ENCODE data around the gene TAF15.

Gene TAF15

DNA sequence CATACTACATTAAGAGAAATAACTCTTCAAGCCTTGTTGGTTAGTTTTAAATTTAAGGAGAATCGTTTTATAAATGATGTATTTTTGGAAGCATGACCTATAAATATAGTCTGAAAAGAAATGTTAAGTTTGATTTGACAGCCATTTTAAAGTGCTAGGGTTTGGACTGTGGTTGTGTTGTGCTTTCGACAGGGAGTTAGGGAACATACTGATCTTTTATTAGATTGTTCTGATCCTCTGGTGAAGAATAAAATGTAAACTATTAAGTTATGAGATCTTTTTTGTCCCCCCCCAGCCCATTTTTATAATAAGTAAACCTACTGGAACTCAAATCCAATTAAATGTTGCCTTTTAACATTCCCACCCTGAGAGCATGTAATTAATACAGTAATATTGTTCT lies 12.0 kb downstream of the TAF15 start:
- H3K9me3 ChIP-seq (ENCODE audit: insufficient read depth, low read depth, low read length): no peaks in the 10 kb centered on the region
- no peaks in the 10 kb centered on the region for H3K27me3 ChIP-seq (ENCODE audit: insufficient read depth, low read length)
- no peak overlapping the region for H3K4me3 ChIP-seq (ENCODE audit: low read length)
- no peak overlapping the region for H3K9ac ChIP-seq (ENCODE audit: low read depth, low read length)
- no peaks in the 10 kb centered on the region for H3K4me1 ChIP-seq (ENCODE audit: insufficient read depth, low read length)
- no peak overlapping the region for H3K27ac ChIP-seq (ENCODE audit: low read depth, low read length)
- WGBS: 95% methylated on average over 2 of the region's 2 CpGs
- H3K36me3 ChIP-seq (ENCODE audit: insufficient read depth, low read length): peaks cover 98% of the 10 kb centered on the region

DNA sequence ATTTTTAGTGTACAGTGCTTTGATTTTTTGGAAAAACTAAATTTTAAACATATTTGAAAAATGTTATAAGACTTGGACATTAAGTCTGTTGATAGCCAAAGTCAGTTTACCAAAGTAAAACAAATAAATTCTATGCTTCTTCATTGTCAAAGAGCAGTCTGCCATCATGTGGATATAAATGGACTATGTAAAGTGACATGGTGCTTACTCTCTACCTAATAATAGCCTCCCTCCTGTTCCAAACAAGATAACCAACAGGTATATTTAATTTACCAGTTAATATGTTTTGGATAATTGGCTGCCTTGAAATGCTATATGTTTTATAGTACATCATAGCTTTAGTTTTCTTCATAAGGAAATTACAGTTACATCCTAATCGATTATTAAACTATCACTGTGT lies 15.9 kb downstream of the TAF15 start:
- no peak overlapping the region for H3K4me3 ChIP-seq (ENCODE audit: low read length)
- no peaks in the 10 kb centered on the region for H3K4me1 ChIP-seq (ENCODE audit: insufficient read depth, low read length)
- no peak overlapping the region for H3K27ac ChIP-seq (ENCODE audit: low read depth, low read length)
- no peaks in the 10 kb centered on the region for H3K27me3 ChIP-seq (ENCODE audit: insufficient read depth, low read length)
- H3K36me3 ChIP-seq (ENCODE audit: insufficient read depth, low read length): peaks cover 95% of the 10 kb centered on the region
- no CpG with 5 or more reads among the region's 1 CpG for WGBS
- no peak overlapping the region for H3K9ac ChIP-seq (ENCODE audit: low read depth, low read length)
- H3K9me3 ChIP-seq (ENCODE audit: insufficient read depth, low read depth, low read length): no peaks in the 10 kb centered on the region

- no peak overlapping the region for H3K4me3 ChIP-seq (ENCODE audit: low read length)
- peaks cover 99% of the 10 kb centered on the region for H3K36me3 ChIP-seq (ENCODE audit: insufficient read depth, low read length)
- H3K27ac ChIP-seq (ENCODE audit: low read depth, low read length): no peak overlapping the region
- H3K9me3 ChIP-seq (ENCODE audit: insufficient read depth, low read depth, low read length): no peaks in the 10 kb centered on the region
- H3K9ac ChIP-seq (ENCODE audit: low read depth, low read length): no peak overlapping the region
- no peaks in the 10 kb centered on the region for H3K27me3 ChIP-seq (ENCODE audit: insufficient read depth, low read length)
- H3K4me1 ChIP-seq (ENCODE audit: insufficient read depth, low read length): no peaks in the 10 kb centered on the region
- WGBS: 100% methylated on average over 3 of the region's 3 CpGs
Observed at GRCh38 chr17:35841101-35841500, 31.8 kb downstream of the TAF15 start.

DNA sequence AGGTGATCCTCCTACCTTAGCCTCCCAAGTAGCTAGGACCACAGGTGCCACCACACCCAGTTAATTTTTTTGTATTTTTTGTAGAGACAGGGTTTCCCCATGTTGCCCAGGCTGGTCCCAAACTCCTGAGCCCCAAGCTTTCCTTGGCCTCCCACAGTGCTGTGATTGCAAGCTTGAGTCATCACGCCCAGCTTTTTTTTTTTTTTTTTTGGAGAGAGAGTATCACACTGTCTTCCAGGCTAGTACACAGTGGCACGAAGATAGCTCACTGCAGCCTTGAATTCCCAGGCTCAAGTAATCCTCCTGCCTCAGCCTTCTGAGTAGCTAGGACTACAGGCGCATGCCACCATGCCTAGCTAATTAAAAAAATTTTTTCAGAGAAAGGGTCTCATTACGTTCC lies 32.2 kb downstream of the TAF15 start:
- H3K4me1 ChIP-seq (ENCODE audit: insufficient read depth, low read length): no peaks in the 10 kb centered on the region
- no peaks in the 10 kb centered on the region for H3K9me3 ChIP-seq (ENCODE audit: insufficient read depth, low read depth, low read length)
- H3K9ac ChIP-seq (ENCODE audit: low read depth, low read length): no peak overlapping the region
- H3K4me3 ChIP-seq (ENCODE audit: low read length): no peak overlapping the region
- no peaks in the 10 kb centered on the region for H3K27me3 ChIP-seq (ENCODE audit: insufficient read depth, low read length)
- H3K27ac ChIP-seq (ENCODE audit: low read depth, low read length): no peak overlapping the region
- peaks cover 99% of the 10 kb centered on the region for H3K36me3 ChIP-seq (ENCODE audit: insufficient read depth, low read length)
- WGBS: 94% methylated on average over 4 of the region's 4 CpGs

- H3K36me3 ChIP-seq (ENCODE audit: insufficient read depth, low read length): peaks cover 99% of the 10 kb centered on the region
- no peaks in the 10 kb centered on the region for H3K9me3 ChIP-seq (ENCODE audit: insufficient read depth, low read depth, low read length)
- no peaks in the 10 kb centered on the region for H3K27me3 ChIP-seq (ENCODE audit: insufficient read depth, low read length)
- H3K4me1 ChIP-seq (ENCODE audit: insufficient read depth, low read length): no peaks in the 10 kb centered on the region
- H3K9ac ChIP-seq (ENCODE audit: low read depth, low read length): no peak overlapping the region
- no peak overlapping the region for H3K4me3 ChIP-seq (ENCODE audit: low read length)
- H3K27ac ChIP-seq (ENCODE audit: low read depth, low read length): no peak overlapping the region
- 98% methylated on average over 5 of the region's 5 CpGs for WGBS
Observed at GRCh38 chr17:35842239-35842638, 33.0 kb downstream of the TAF15 start.

DNA sequence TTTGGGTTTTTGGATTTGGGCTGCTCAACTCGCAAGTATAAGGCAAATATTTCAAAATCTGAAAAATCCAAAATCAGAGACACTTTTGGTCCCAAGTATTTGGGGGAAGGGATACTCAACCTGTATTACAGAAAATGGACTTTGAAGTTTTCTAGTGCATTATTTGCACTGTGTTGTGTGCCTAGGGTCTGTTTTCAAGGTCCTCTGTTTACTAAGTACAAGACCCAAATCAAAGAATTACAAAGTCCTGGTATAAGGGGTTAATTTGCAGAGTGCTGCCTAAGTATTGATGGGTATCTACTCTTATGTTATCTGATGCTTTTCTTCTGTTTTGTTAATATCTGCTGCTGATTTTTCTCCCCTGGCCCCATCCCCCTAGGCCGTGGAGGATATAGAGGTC lies 34.4 kb downstream of the TAF15 start:
- Histone ChIP-seq H3K9ac (ENCODE audit: low read depth, low read length) (no peak overlapping the region), H3K36me3 (ENCODE audit: insufficient read depth, low read length) (peaks cover 98% of the 10 kb centered on the region)
- 92% methylated on average over 2 of the region's 2 CpGs for WGBS

DNA sequence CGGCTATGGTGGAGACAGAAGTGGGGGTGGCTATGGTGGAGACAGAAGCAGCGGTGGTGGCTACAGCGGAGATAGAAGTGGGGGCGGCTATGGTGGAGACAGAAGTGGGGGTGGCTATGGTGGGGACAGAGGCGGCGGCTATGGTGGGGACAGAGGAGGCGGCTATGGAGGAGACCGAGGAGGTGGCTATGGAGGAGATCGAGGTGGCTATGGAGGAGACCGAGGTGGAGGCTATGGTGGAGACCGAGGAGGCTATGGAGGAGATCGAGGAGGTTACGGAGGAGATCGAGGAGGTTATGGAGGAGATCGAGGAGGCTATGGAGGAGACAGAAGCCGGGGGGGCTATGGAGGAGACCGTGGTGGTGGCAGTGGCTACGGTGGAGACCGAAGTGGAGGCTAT lies 35.3 kb downstream of the TAF15 start:
- Histone ChIP-seq H3K27ac (ENCODE audit: low read depth, low read length) (no peak overlapping the region), H3K36me3 (ENCODE audit: insufficient read depth, low read length) (peaks cover 91% of the 10 kb centered on the region), H3K9me3 (ENCODE audit: insufficient read depth, low read depth, low read length) (no peaks in the 10 kb centered on the region), H3K4me3 (ENCODE audit: low read length) (no peak overlapping the region), H3K27me3 (ENCODE audit: insufficient read depth, low read length) (no peaks in the 10 kb centered on the region), H3K4me1 (ENCODE audit: insufficient read depth, low read length) (no peaks in the 10 kb centered on the region), H3K9ac (ENCODE audit: low read depth, low read length) (no peak overlapping the region)
- 95% methylated on average over 19 of the region's 19 CpGs for WGBS

More for the DNA sequence above, 34.4 kb downstream of the TAF15 start:
- Histone ChIP-seq H3K4me3 (ENCODE audit: low read length) (no peak overlapping the region), H3K27me3 (ENCODE audit: insufficient read depth, low read length) (no peaks in the 10 kb centered on the region), H3K9me3 (ENCODE audit: insufficient read depth, low read depth, low read length) (no peaks in the 10 kb centered on the region), H3K27ac (ENCODE audit: low read depth, low read length) (no peak overlapping the region), H3K4me1 (ENCODE audit: insufficient read depth, low read length) (no peaks in the 10 kb centered on the region)

GRCh38 chr17:35846055-35846809 lies 36.9 kb downstream of the TAF15 start:
- Histone ChIP-seq H3K9me3 (ENCODE audit: insufficient read depth, low read depth, low read length) (no peaks in the 10 kb centered on the region), H3K27ac (ENCODE audit: low read depth, low read length) (no peak overlapping the region), H3K9ac (ENCODE audit: low read depth, low read length) (no peak overlapping the region), H3K36me3 (ENCODE audit: insufficient read depth, low read length) (peaks cover 83% of the 10 kb centered on the region), H3K4me3 (ENCODE audit: low read length) (no peak overlapping the region), H3K27me3 (ENCODE audit: insufficient read depth, low read length) (no peaks in the 10 kb centered on the region), H3K4me1 (ENCODE audit: insufficient read depth, low read length) (no peaks in the 10 kb centered on the region)
- WGBS: 100% methylated on average over 2 of the region's 3 CpGs

DNA sequence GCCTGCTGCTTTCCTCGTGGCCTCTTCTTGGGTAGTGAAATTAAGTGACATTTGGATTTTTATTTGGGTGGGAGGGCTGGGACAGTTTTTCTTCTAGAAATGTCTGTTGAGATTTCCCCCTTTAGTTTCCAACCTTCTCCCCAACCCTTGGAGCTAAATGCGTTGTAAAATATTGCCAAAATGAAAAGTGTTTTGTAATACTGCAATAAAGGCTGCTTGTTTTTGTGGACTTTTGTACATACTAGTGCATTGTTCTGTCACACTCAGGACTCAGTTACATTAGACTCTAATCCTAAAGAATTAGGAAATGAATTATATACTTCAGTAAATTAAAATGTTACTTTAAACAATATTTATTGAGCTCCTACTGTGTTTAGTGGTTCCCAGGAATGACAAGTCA lies 37.7 kb downstream of the TAF15 start:
- no peak overlapping the region for H3K27ac ChIP-seq (ENCODE audit: low read depth, low read length)
- peaks cover 75% of the 10 kb centered on the region for H3K36me3 ChIP-seq (ENCODE audit: insufficient read depth, low read length)
- no peak overlapping the region for H3K4me3 ChIP-seq (ENCODE audit: low read length)
- H3K9me3 ChIP-seq (ENCODE audit: insufficient read depth, low read depth, low read length): no peaks in the 10 kb centered on the region
- no peak overlapping the region for H3K9ac ChIP-seq (ENCODE audit: low read depth, low read length)
- H3K27me3 ChIP-seq (ENCODE audit: insufficient read depth, low read length): no peaks in the 10 kb centered on the region
- 100% methylated on average over 1 of the region's 2 CpGs for WGBS
- no peaks in the 10 kb centered on the region for H3K4me1 ChIP-seq (ENCODE audit: insufficient read depth, low read length)

GRCh38 chr17:35847633-35848373 lies 38.5 kb downstream of the TAF15 start:
- Histone ChIP-seq H3K9ac (ENCODE audit: low read depth, low read length) (no peak overlapping the region), H3K4me1 (ENCODE audit: insufficient read depth, low read length) (no peaks in the 10 kb centered on the region), H3K36me3 (ENCODE audit: insufficient read depth, low read length) (peaks cover 69% of the 10 kb centered on the region), H3K27me3 (ENCODE audit: insufficient read depth, low read length) (no peaks in the 10 kb centered on the region), H3K27ac (ENCODE audit: low read depth, low read length) (no peak overlapping the region), H3K4me3 (ENCODE audit: low read length) (no peak overlapping the region), H3K9me3 (ENCODE audit: insufficient read depth, low read depth, low read length) (no peaks in the 10 kb centered on the region)
- WGBS: 90% methylated on average over 4 of the region's 4 CpGs

- Histone ChIP-seq H3K9ac (ENCODE audit: low read depth, low read length) (no peak overlapping the region), H3K4me1 (ENCODE audit: insufficient read depth, low read length) (no peaks in the 10 kb centered on the region), H3K27ac (ENCODE audit: low read depth, low read length) (no peak overlapping the region), H3K36me3 (ENCODE audit: insufficient read depth, low read length) (peaks cover 53% of the 10 kb centered on the region), H3K4me3 (ENCODE audit: low read length) (no peak overlapping the region), H3K9me3 (ENCODE audit: insufficient read depth, low read depth, low read length) (no peaks in the 10 kb centered on the region), H3K27me3 (ENCODE audit: insufficient read depth, low read length) (no peaks in the 10 kb centered on the region)
- 83% methylated on average over 7 of the region's 7 CpGs for WGBS
Observed at GRCh38 chr17:35849469-35850348, 40.4 kb downstream of the TAF15 start.
